Measurements from ENCODE around the gene IL10RB. TPM values are rescaled to one million over a fixed set of nuclear protein-coding genes. Genes with fewer than 3 reads are reported as not detected.
A peak's percentile ranks its signal among the peaks of the same experiment; 100 is the strongest.
"Not testable (repeated sequence)": the region's sequence is repeated elsewhere in the genome, so short reads cannot be mapped to it uniquely, and the experiment has no call there.

Gene IL10RB
- polyA plus RNA-seq, 4 donors, result 30.9 to 90.6 (median 44.0) TPM

GRCh38 chr21:33244779-33245105, 21.4 kb upstream of the IL10RB start:
- H3K9me3 ChIP-seq (ENCODE audit: control insufficient read depth in 2 of 2, insufficient read depth in 1 of 2, low read depth in 1 of 2, low read length in 1 of 2), result no peaks in the 10 kb centered on the region
- H3K4me3 ChIP-seq (ENCODE audit: low read depth in 1 of 3, low read length in 3 of 3), result no peak overlapping the region
- FAIRE-seq (no peak), DNase-seq (no peak)
- peak overlapping the region in 1 of 3 donors; percentile 76 for H3K27ac ChIP-seq (ENCODE audit: low read depth in 1 of 3, low read length in 2 of 3)
- WGBS, 3 donors, result 73 to 85% (median 78%) methylated on average over 2 of the region's 2 CpGs
- H3K36me3 ChIP-seq (ENCODE audit: control insufficient read depth in 3 of 3, insufficient read depth in 2 of 3, low read depth in 1 of 3, low read length in 3 of 3), result peaks cover 7 to 43% (median 8%) of the 10 kb centered on the region in 3 donors
- H3K27me3 ChIP-seq (ENCODE audit: control insufficient read depth in 3 of 3, insufficient read depth in 3 of 3, low read length in 3 of 3), result no peaks in the 10 kb centered on the region
- no peaks in the 10 kb centered on the region for H3K4me1 ChIP-seq (ENCODE audit: control insufficient read depth in 3 of 3, insufficient read depth in 2 of 3, low read depth in 1 of 3, low read length in 2 of 3)

- DNase-seq (no peak), FAIRE-seq (no peak)
- Histone ChIP-seq H3K27ac (ENCODE audit: low read depth in 1 of 3, low read length in 2 of 3) (no peak overlapping the region), H3K36me3 (ENCODE audit: control insufficient read depth in 3 of 3, insufficient read depth in 2 of 3, low read depth in 1 of 3, low read length in 3 of 3) (peaks cover 7 to 46% (median 8%) of the 10 kb centered on the region in 3 donors), H3K27me3 (ENCODE audit: control insufficient read depth in 3 of 3, insufficient read depth in 3 of 3, low read length in 3 of 3) (no peaks in the 10 kb centered on the region), H3K4me1 (ENCODE audit: control insufficient read depth in 3 of 3, insufficient read depth in 2 of 3, low read depth in 1 of 3, low read length in 2 of 3) (no peaks in the 10 kb centered on the region), H3K4me3 (ENCODE audit: low read depth in 1 of 3, low read length in 3 of 3) (no peak overlapping the region), H3K9me3 (ENCODE audit: control insufficient read depth in 2 of 2, insufficient read depth in 1 of 2, low read depth in 1 of 2, low read length in 1 of 2) (no peaks in the 10 kb centered on the region)
- WGBS, 3 donors, result 92 to 96% (median 93%) methylated on average over 4 of the region's 4 CpGs
Measured at GRCh38 chr21:33245289-33245918, 20.8 kb upstream of the IL10RB start.

GRCh38 chr21:33246506-33246905, 19.7 kb upstream of the IL10RB start:
- Histone ChIP-seq H3K4me1 (ENCODE audit: control insufficient read depth in 3 of 3, insufficient read depth in 2 of 3, low read depth in 1 of 3, low read length in 2 of 3) (no peaks in the 10 kb centered on the region), H3K27ac (ENCODE audit: low read depth in 1 of 3, low read length in 2 of 3) (no peak overlapping the region), H3K9me3 (ENCODE audit: control insufficient read depth in 2 of 2, insufficient read depth in 1 of 2, low read depth in 1 of 2, low read length in 1 of 2) (no peaks in the 10 kb centered on the region), H3K27me3 (ENCODE audit: control insufficient read depth in 3 of 3, insufficient read depth in 3 of 3, low read length in 3 of 3) (no peaks in the 10 kb centered on the region), H3K4me3 (ENCODE audit: low read depth in 1 of 3, low read length in 3 of 3) (no peak overlapping the region), H3K36me3 (ENCODE audit: control insufficient read depth in 3 of 3, insufficient read depth in 2 of 3, low read depth in 1 of 3, low read length in 3 of 3) (peaks cover 7 to 54% (median 8%) of the 10 kb centered on the region in 3 donors)
- FAIRE-seq (no peak), DNase-seq (no peak)
- 88 to 94% (median 89%) methylated on average over 5 of the region's 5 CpGs for WGBS, 3 donors

- Histone ChIP-seq H3K4me1 (ENCODE audit: control insufficient read depth in 3 of 3, insufficient read depth in 2 of 3, low read depth in 1 of 3, low read length in 2 of 3) (no peaks in the 10 kb centered on the region), H3K36me3 (ENCODE audit: control insufficient read depth in 3 of 3, insufficient read depth in 2 of 3, low read depth in 1 of 3, low read length in 3 of 3) (peaks cover 7 to 58% (median 7%) of the 10 kb centered on the region in 3 donors)
Measured at GRCh38 chr21:33246963-33247362, 19.2 kb upstream of the IL10RB start.

GRCh38 chr21:33247599-33247998, 18.6 kb upstream of the IL10RB start:
- WGBS, 3 donors, result 53 to 77% (median 65%) methylated on average over 6 of the region's 6 CpGs
- DNase-seq (no peak), FAIRE-seq (no peak)
- H3K27me3 ChIP-seq (ENCODE audit: control insufficient read depth in 3 of 3, insufficient read depth in 3 of 3, low read length in 3 of 3), result no peaks in the 10 kb centered on the region
- peaks cover 7 to 58% (median 9%) of the 10 kb centered on the region in 3 donors for H3K36me3 ChIP-seq (ENCODE audit: control insufficient read depth in 3 of 3, insufficient read depth in 2 of 3, low read depth in 1 of 3, low read length in 3 of 3)
- no peak overlapping the region for H3K4me3 ChIP-seq (ENCODE audit: low read depth in 1 of 3, low read length in 3 of 3)
- no peaks in the 10 kb centered on the region for H3K9me3 ChIP-seq (ENCODE audit: control insufficient read depth in 2 of 2, insufficient read depth in 1 of 2, low read depth in 1 of 2, low read length in 1 of 2)
- peak overlapping the region in 1 of 3 donors; percentile 33 for H3K27ac ChIP-seq (ENCODE audit: low read depth in 1 of 3, low read length in 2 of 3)
- no peaks in the 10 kb centered on the region for H3K4me1 ChIP-seq (ENCODE audit: control insufficient read depth in 3 of 3, insufficient read depth in 2 of 3, low read depth in 1 of 3, low read length in 2 of 3)

More at GRCh38 chr21:33246963-33247362, 19.2 kb upstream of the IL10RB start:
- no peaks in the 10 kb centered on the region for H3K27me3 ChIP-seq (ENCODE audit: control insufficient read depth in 3 of 3, insufficient read depth in 3 of 3, low read length in 3 of 3)
- WGBS, 3 donors, result 92 to 94% (median 92%) methylated on average over 7 of the region's 7 CpGs
- DNase-seq, result no peak
- H3K9me3 ChIP-seq (ENCODE audit: control insufficient read depth in 2 of 2, insufficient read depth in 1 of 2, low read depth in 1 of 2, low read length in 1 of 2), result no peaks in the 10 kb centered on the region
- H3K4me3 ChIP-seq (ENCODE audit: low read depth in 1 of 3, low read length in 3 of 3), result no peak overlapping the region
- FAIRE-seq, result no peak
- no peak overlapping the region for H3K27ac ChIP-seq (ENCODE audit: low read depth in 1 of 3, low read length in 2 of 3)

- H3K4me3 ChIP-seq (ENCODE audit: low read depth in 1 of 3, low read length in 3 of 3), result no peak overlapping the region
- FAIRE-seq, result no peak
- WGBS, 3 donors, result 81 to 95% (median 86%) methylated on average over 7 of the region's 7 CpGs
- H3K27ac ChIP-seq (ENCODE audit: low read depth in 1 of 3, low read length in 2 of 3), result no peak overlapping the region
- no peaks in the 10 kb centered on the region for H3K27me3 ChIP-seq (ENCODE audit: control insufficient read depth in 3 of 3, insufficient read depth in 3 of 3, low read length in 3 of 3)
- H3K9me3 ChIP-seq (ENCODE audit: control insufficient read depth in 2 of 2, insufficient read depth in 1 of 2, low read depth in 1 of 2, low read length in 1 of 2), result no peaks in the 10 kb centered on the region
- no peaks in the 10 kb centered on the region for H3K4me1 ChIP-seq (ENCODE audit: control insufficient read depth in 3 of 3, insufficient read depth in 2 of 3, low read depth in 1 of 3, low read length in 2 of 3)
- DNase-seq, result no peak
- H3K36me3 ChIP-seq (ENCODE audit: control insufficient read depth in 3 of 3, insufficient read depth in 2 of 3, low read depth in 1 of 3, low read length in 3 of 3), result peaks cover 14 to 61% (median 18%) of the 10 kb centered on the region in 3 donors
Measured at GRCh38 chr21:33249331-33250002, 16.7 kb upstream of the IL10RB start.

GRCh38 chr21:33251119-33251518, 15.0 kb upstream of the IL10RB start:
- Histone ChIP-seq H3K27me3 (ENCODE audit: control insufficient read depth in 3 of 3, insufficient read depth in 3 of 3, low read length in 3 of 3) (no peaks in the 10 kb centered on the region), H3K27ac (ENCODE audit: low read depth in 1 of 3, low read length in 2 of 3) (no peak overlapping the region), H3K4me3 (ENCODE audit: low read depth in 1 of 3, low read length in 3 of 3) (no peak overlapping the region), H3K36me3 (ENCODE audit: control insufficient read depth in 3 of 3, insufficient read depth in 2 of 3, low read depth in 1 of 3, low read length in 3 of 3) (peaks cover 18 to 62% (median 23%) of the 10 kb centered on the region in 3 donors), H3K9me3 (ENCODE audit: control insufficient read depth in 2 of 2, insufficient read depth in 1 of 2, low read depth in 1 of 2, low read length in 1 of 2) (no peaks in the 10 kb centered on the region), H3K4me1 (ENCODE audit: control insufficient read depth in 3 of 3, insufficient read depth in 2 of 3, low read depth in 1 of 3, low read length in 2 of 3) (no peaks in the 10 kb centered on the region)
- DNase-seq, result no peak
- no peak for FAIRE-seq
- 90 to 93% (median 93%) methylated on average over 2 of the region's 2 CpGs for WGBS, 3 donors

GRCh38 chr21:33253382-33253781, 12.8 kb upstream of the IL10RB start:
- DNase-seq; H3K4me3 ChIP-seq (ENCODE audit: low read depth in 1 of 3, low read length in 3 of 3); FAIRE-seq; H3K27ac ChIP-seq (ENCODE audit: low read depth in 1 of 3, low read length in 2 of 3); H3K27me3 ChIP-seq (ENCODE audit: control insufficient read depth in 3 of 3, insufficient read depth in 3 of 3, low read length in 3 of 3); H3K4me1 ChIP-seq (ENCODE audit: control insufficient read depth in 3 of 3, insufficient read depth in 2 of 3, low read depth in 1 of 3, low read length in 2 of 3): not testable (repeated sequence)
- Histone ChIP-seq H3K36me3 (ENCODE audit: control insufficient read depth in 3 of 3, insufficient read depth in 2 of 3, low read depth in 1 of 3, low read length in 3 of 3) (peaks cover 12 to 68% (median 22%) of the 10 kb centered on the region in 3 donors), H3K9me3 (ENCODE audit: control insufficient read depth in 2 of 2, insufficient read depth in 1 of 2, low read depth in 1 of 2, low read length in 1 of 2) (peaks cover 0 to 14% of the 10 kb centered on the region in 2 donors)
- WGBS, 3 donors, result 86 to 94% (median 91%) methylated on average over 6 of the region's 6 CpGs

All from small intestine (tissue), 7 donors.